ENCODE measurements around the gene BLOC1S5.

Gene BLOC1S5

GRCh38 chr6:8017705-8018104 lies 46.5 kb downstream of the BLOC1S5 start:
- no peak overlapping the region for H2AFZ ChIP-seq (ENCODE audit: low read length)
- no peak overlapping the region for H3K4me3 ChIP-seq (ENCODE audit: low read length, poor library complexity, severe bottlenecking)
- H3K79me2 ChIP-seq (ENCODE audit: insufficient read depth, low read length), result peaks cover 4% of the 10 kb centered on the region; the same call in 1 of the 2 replicates
- H3F3A ChIP-seq (ENCODE audit: low read depth), result no peaks in the 10 kb centered on the region
- H3K4me1 ChIP-seq (ENCODE audit: insufficient read depth, low read length, poor library complexity, severe bottlenecking), result no peaks in the 10 kb centered on the region
- no peaks in the 10 kb centered on the region for H3K27me3 ChIP-seq (ENCODE audit: insufficient read depth, low read length, poor library complexity, severe bottlenecking)
- H3K9ac ChIP-seq (ENCODE audit: low read depth, low read length, poor library complexity, severe bottlenecking), result no peak overlapping the region
- H3K9me2 ChIP-seq (replicated peaks; ENCODE audit: low read depth, low read length), result no peaks in the 10 kb centered on the region
- no peaks in the 10 kb centered on the region for H4K20me1 ChIP-seq (ENCODE audit: insufficient read depth, low read length, poor library complexity, severe bottlenecking)
- H3K4me2 ChIP-seq (ENCODE audit: low read depth, low read length, poor library complexity, severe bottlenecking), result no peak overlapping the region
- TF ChIP-seq EZH2phosphoT487 (IDR thresholded peaks at IDR 0.05; ENCODE audit: borderline replicate concordance) (no peak), CTCF (conservative IDR thresholded peaks at IDR 0.05; ENCODE audit: low read length) (no peak)
- peaks cover 47% of the 10 kb centered on the region; the same call in 1 of the 2 replicates for H3K36me3 ChIP-seq (ENCODE audit: insufficient read depth, low read length)
- no peaks in the 10 kb centered on the region for H3K9me3 ChIP-seq (ENCODE audit: insufficient read depth, low read depth, low read length)

- Histone ChIP-seq H3K9me3 (ENCODE audit: insufficient read depth, low read depth, low read length) (no peaks in the 10 kb centered on the region), H3K79me2 (ENCODE audit: insufficient read depth, low read length) (peaks cover 4% of the 10 kb centered on the region; the same call in 1 of the 2 replicates), H3K9me2 (replicated peaks; ENCODE audit: low read depth, low read length) (no peaks in the 10 kb centered on the region), H3K4me1 (ENCODE audit: insufficient read depth, low read length, poor library complexity, severe bottlenecking) (no peaks in the 10 kb centered on the region), H3K4me3 (ENCODE audit: low read length, poor library complexity, severe bottlenecking) (no peak overlapping the region), H3K9ac (ENCODE audit: low read depth, low read length, poor library complexity, severe bottlenecking) (no peak overlapping the region), H3K4me2 (ENCODE audit: low read depth, low read length, poor library complexity, severe bottlenecking) (no peak overlapping the region), H2AFZ (ENCODE audit: low read length) (no peak overlapping the region), H3K36me3 (ENCODE audit: insufficient read depth, low read length) (peaks cover 47% of the 10 kb centered on the region; the same call in 1 of the 2 replicates), H4K20me1 (ENCODE audit: insufficient read depth, low read length, poor library complexity, severe bottlenecking) (no peaks in the 10 kb centered on the region), H3K27me3 (ENCODE audit: insufficient read depth, low read length, poor library complexity, severe bottlenecking) (no peaks in the 10 kb centered on the region), H3F3A (ENCODE audit: low read depth) (no peaks in the 10 kb centered on the region)
- TF ChIP-seq EZH2phosphoT487 (IDR thresholded peaks at IDR 0.05; ENCODE audit: borderline replicate concordance), result no peak
Measured at GRCh38 chr6:8017276-8017701, 46.9 kb downstream of the BLOC1S5 start.

GRCh38 chr6:8014947-8015346 lies 49.2 kb downstream of the BLOC1S5 start:
- H3K9me3 ChIP-seq (ENCODE audit: insufficient read depth, low read depth, low read length), result no peaks in the 10 kb centered on the region
- no peaks in the 10 kb centered on the region for H3K27me3 ChIP-seq (ENCODE audit: insufficient read depth, low read length, poor library complexity, severe bottlenecking)
- H3K36me3 ChIP-seq (ENCODE audit: insufficient read depth, low read length), result peaks cover 31% of the 10 kb centered on the region; the same call in 1 of the 2 replicates
- no peaks in the 10 kb centered on the region for H3K9me2 ChIP-seq (replicated peaks; ENCODE audit: low read depth, low read length)
- no peaks in the 10 kb centered on the region for H3F3A ChIP-seq (ENCODE audit: low read depth)
- H2AFZ ChIP-seq (ENCODE audit: low read length), result no peak overlapping the region
- H3K4me2 ChIP-seq (ENCODE audit: low read depth, low read length, poor library complexity, severe bottlenecking), result no peak overlapping the region
- no peaks in the 10 kb centered on the region for H4K20me1 ChIP-seq (ENCODE audit: insufficient read depth, low read length, poor library complexity, severe bottlenecking)
- H3K79me2 ChIP-seq (ENCODE audit: insufficient read depth, low read length), result peaks cover 4% of the 10 kb centered on the region; the same call in 1 of the 2 replicates
- H3K9ac ChIP-seq (ENCODE audit: low read depth, low read length, poor library complexity, severe bottlenecking), result no peak overlapping the region
- H3K4me1 ChIP-seq (ENCODE audit: insufficient read depth, low read length, poor library complexity, severe bottlenecking), result no peaks in the 10 kb centered on the region
- no peak for TF ChIP-seq CTCF (conservative IDR thresholded peaks at IDR 0.05; ENCODE audit: low read length)
- H3K4me3 ChIP-seq (ENCODE audit: low read length, poor library complexity, severe bottlenecking), result no peak overlapping the region

- TF ChIP-seq EZH2phosphoT487 (IDR thresholded peaks at IDR 0.05; ENCODE audit: borderline replicate concordance) (no peak), CTCF (conservative IDR thresholded peaks at IDR 0.05; ENCODE audit: low read length) (no peak)
- Histone ChIP-seq H3K36me3 (ENCODE audit: insufficient read depth, low read length) (peaks cover 31% of the 10 kb centered on the region; the same call in 1 of the 2 replicates), H3K27me3 (ENCODE audit: insufficient read depth, low read length, poor library complexity, severe bottlenecking) (no peaks in the 10 kb centered on the region), H4K20me1 (ENCODE audit: insufficient read depth, low read length, poor library complexity, severe bottlenecking) (no peaks in the 10 kb centered on the region), H3K9ac (ENCODE audit: low read depth, low read length, poor library complexity, severe bottlenecking) (no peak overlapping the region), H3K4me1 (ENCODE audit: insufficient read depth, low read length, poor library complexity, severe bottlenecking) (no peaks in the 10 kb centered on the region), H3K4me3 (ENCODE audit: low read length, poor library complexity, severe bottlenecking) (no peak overlapping the region), H3K79me2 (ENCODE audit: insufficient read depth, low read length) (no peaks in the 10 kb centered on the region), H3K9me2 (replicated peaks; ENCODE audit: low read depth, low read length) (no peaks in the 10 kb centered on the region), H3K9me3 (ENCODE audit: insufficient read depth, low read depth, low read length) (no peaks in the 10 kb centered on the region), H3K4me2 (ENCODE audit: low read depth, low read length, poor library complexity, severe bottlenecking) (no peak overlapping the region), H3F3A (ENCODE audit: low read depth) (no peaks in the 10 kb centered on the region), H2AFZ (ENCODE audit: low read length) (no peak overlapping the region)
Measured at GRCh38 chr6:8013763-8014162, 50.4 kb downstream of the BLOC1S5 start.
